H9 (cell line): ENCODE measurements around the gene VLDLR. TPM values are rescaled to one million over a fixed set of nuclear protein-coding genes. Genes with fewer than 3 reads are reported as not detected.

Experiments
- DNase-seq: peaks from one replicate; pipeline ENCODE4 v3.0.0-alpha.2; 2017
- H2AFZ ChIP-seq: one replicate; pipeline ENCODE4 v1.6.1; 2013; ENCODE audit warnings: mild to moderate bottlenecking, low read length, control low read depth, moderate library complexity
- H2AK5ac ChIP-seq: 2 replicates; pipeline ENCODE4 v1.6.1; 2013; ENCODE audit warnings: low read length, control low read depth, mixed read lengths; ENCODE audit not compliant: insufficient read length
- H2BK120ac ChIP-seq: one replicate; pipeline ENCODE4 v1.6.1; 2013; ENCODE audit warnings: low read depth, mild to moderate bottlenecking, low read length, control low read depth, inconsistent platforms; ENCODE audit not compliant: poor library complexity, severe bottlenecking
- H2BK12ac ChIP-seq: 2 replicates; pipeline ENCODE4 v1.6.1; 2013; ENCODE audit warnings: low read length, control low read depth, mixed read lengths, low read depth; ENCODE audit not compliant: insufficient read length
- H2BK15ac ChIP-seq: 2 replicates; pipeline ENCODE4 v1.6.1; 2013; ENCODE audit warnings: low read depth, low read length, control low read depth
- H2BK20ac ChIP-seq: one replicate; pipeline ENCODE4 v1.6.1; 2013; ENCODE audit warnings: low read depth, mild to moderate bottlenecking, low read length, control low read depth, inconsistent platforms; ENCODE audit not compliant: poor library complexity, severe bottlenecking
- H2BK5ac ChIP-seq: 2 replicates; pipeline ENCODE4 v1.6.1; 2013; ENCODE audit warnings: low read length, control low read depth, mixed read lengths; ENCODE audit not compliant: insufficient read length
- H3K14ac ChIP-seq: 2 replicates; pipeline ENCODE4 v1.6.1; 2013; ENCODE audit warnings: low read length, control low read depth; ENCODE audit not compliant: insufficient read depth
- H3K18ac ChIP-seq: 2 replicates; pipeline ENCODE4 v1.6.1; 2013; ENCODE audit warnings: low read depth, mild to moderate bottlenecking, mixed read lengths, low read length, control low read depth; ENCODE audit not compliant: insufficient read length
- H3K23ac ChIP-seq: 2 replicates; pipeline ENCODE4 v1.6.1; 2013; ENCODE audit warnings: low read length, control low read depth, mixed read lengths, low read depth; ENCODE audit not compliant: insufficient read length
- H3K23me2 ChIP-seq: 2 replicates; pipeline ENCODE4 v1.6.1; 2013; ENCODE audit warnings: low read depth, mild to moderate bottlenecking, mixed read lengths, low read length, control low read depth; ENCODE audit not compliant: insufficient read length, poor library complexity, severe bottlenecking
- H3K27ac ChIP-seq: 2 replicates; pipeline ENCODE4 v1.5.1; 2013; ENCODE audit warnings: low read length, control low read depth, mixed read lengths, low read depth; ENCODE audit not compliant: insufficient read length
- H3K27me3 ChIP-seq: 2 replicates; pipeline ENCODE4 v1.6.1; 2013; ENCODE audit warnings: low read length, control low read depth, inconsistent platforms; ENCODE audit not compliant: insufficient read depth
- H3K4ac ChIP-seq: 2 replicates; pipeline ENCODE4 v1.6.1; 2013; ENCODE audit warnings: low read depth, mild to moderate bottlenecking, control low read depth, inconsistent platforms, low read length, moderate library complexity
- H3K4me1 ChIP-seq: 2 replicates; pipeline ENCODE4 v1.6.1; 2013; ENCODE audit warnings: low read length, control low read depth, inconsistent platforms; ENCODE audit not compliant: insufficient read depth
- H3K4me2 ChIP-seq: 2 replicates; pipeline ENCODE4 v1.6.1; 2013; ENCODE audit warnings: low read length, control low read depth, mixed read lengths; ENCODE audit not compliant: insufficient read length, insufficient read depth
- H3K56ac ChIP-seq: 2 replicates; pipeline ENCODE4 v1.6.1; 2013; ENCODE audit warnings: low read depth, mild to moderate bottlenecking, mixed read lengths, low read length, control low read depth; ENCODE audit not compliant: insufficient read length
- H3K79me1 ChIP-seq: 2 replicates; pipeline ENCODE4 v1.6.1; 2013; ENCODE audit warnings: low read depth, mild to moderate bottlenecking, moderate library complexity, low read length, control low read depth, inconsistent platforms; ENCODE audit not compliant: insufficient read depth, poor library complexity, severe bottlenecking
- H3K79me2 ChIP-seq: 2 replicates; pipeline ENCODE4 v1.6.1; 2013; ENCODE audit warnings: low read length, control low read depth, inconsistent platforms; ENCODE audit not compliant: insufficient read depth
- H3K9ac ChIP-seq: 2 replicates; pipeline ENCODE4 v1.6.1; 2013; ENCODE audit warnings: low read length, control low read depth, mixed read lengths; ENCODE audit not compliant: insufficient read length; ENCODE audit errors: extremely low read depth
- H3K9me3 ChIP-seq: one replicate; pipeline ENCODE4 v1.6.1; 2013; ENCODE audit warnings: low read depth, low read length, inconsistent platforms; ENCODE audit not compliant: control insufficient read depth
- H3T11ph ChIP-seq: one replicate; pipeline ENCODE4 v1.6.1; 2013; ENCODE audit warnings: mild to moderate bottlenecking, low read length, control low read depth, inconsistent platforms
- H4K20me1 ChIP-seq: one replicate; pipeline ENCODE4 v1.6.1; 2013; ENCODE audit not compliant: control insufficient read depth, insufficient read length, insufficient read depth
- H4K5ac ChIP-seq: 2 replicates; pipeline ENCODE4 v1.6.1; 2013; ENCODE audit warnings: low read depth, mild to moderate bottlenecking, mixed read lengths, low read length, control low read depth; ENCODE audit not compliant: insufficient read length
- H4K8ac ChIP-seq: replicated peaks from 2 replicates; pipeline ENCODE4 v1.6.1; 2013; ENCODE audit warnings: low read length, control low read depth, mixed read lengths, low read depth; ENCODE audit not compliant: insufficient read length
- H4K91ac ChIP-seq: 2 replicates; pipeline ENCODE4 v1.6.1; 2013; ENCODE audit warnings: low read depth, mild to moderate bottlenecking, moderate library complexity, mixed read lengths, low read length, control low read depth; ENCODE audit not compliant: insufficient read length
- H3K27ac Mint-ChIP-seq, 3 experiments: 2 replicates in 2 of 3; 3 replicates in 1 of 3; pipeline ENCODE4 v1.8.0; 2020 to 2021; ENCODE audit warnings: mixed read lengths in 3 of 3, mild to moderate bottlenecking in 1 of 3, moderate library complexity in 1 of 3
- H3K27me3 Mint-ChIP-seq: 2 replicates; pipeline ENCODE4 v1.8.0; 2021; ENCODE audit warnings: low read depth, mild to moderate bottlenecking, moderate library complexity, mixed read lengths
- H3K36me3 Mint-ChIP-seq, 3 experiments: 2 replicates in 2 of 3; 3 replicates in 1 of 3; pipeline ENCODE4 v1.8.0; 2020 to 2021; ENCODE audit warnings: low read depth in 3 of 3, mixed read lengths in 3 of 3; ENCODE audit not compliant: insufficient read depth in 1 of 3
- H3K4me1 Mint-ChIP-seq, 2 experiments: 2 replicates each; pipeline ENCODE4 v1.8.0; 2020; ENCODE audit warnings: mixed read lengths in 2 of 2
- H3K4me3 Mint-ChIP-seq, 2 experiments: 2 replicates in 1 of 2; 3 replicates in 1 of 2; pipeline ENCODE4 v1.8.0; 2020 to 2021; ENCODE audit warnings: mild to moderate bottlenecking in 2 of 2, mixed read lengths in 2 of 2, moderate library complexity in 1 of 2
- H3K9me3 Mint-ChIP-seq, 2 experiments: 2 replicates in 1 of 2; 3 replicates in 1 of 2; pipeline ENCODE4 v1.8.0; 2020; ENCODE audit warnings: mild to moderate bottlenecking in 2 of 2, mixed read lengths in 2 of 2, moderate library complexity in 1 of 2
- WGBS: extraction: QIAGEN DNeasy Blood & Tissue Kit; methylation state at CpG from one replicate; pipeline ENCODE4 v1.1.7; 2013; ENCODE audit warnings: missing lambda C conversion rate, low lambda C conversion rate, mixed read lengths; ENCODE audit not compliant: insufficient read length; ENCODE audit errors: extremely low coverage; 5-methylcytosine and 5-hydroxymethylcytosine counted together
- total RNA-seq: library from RNA; stranded (reverse); gene quantifications from 2 replicates; pipeline ENCODE4 v1.2.1, GENCODE V29; 2021
- TF ChIP-seq, protein P1 (sequence below): fragments of 200-600 bp; sonication (generic); conservative IDR thresholded peaks from 3 replicates; pipeline ENCODE4 v1.8.0; 2021; ENCODE audit warnings: antibody characterized with exemption, mild to moderate bottlenecking

Gene VLDLR
- total RNA-seq, 1 experiment from 2014 or later: 19.1 TPM

- Histone ChIP-seq H3K4me2 (no peak overlapping the region), H3K23me2 (no peaks in the 10 kb centered on the region), H3K56ac (no peak overlapping the region), H3K4me1 (peaks cover 4% of the 10 kb centered on the region; the same call in 1 of the 2 replicates), H2BK120ac (no peak overlapping the region), H4K20me1 (no peaks in the 10 kb centered on the region), H3K9ac (no peak overlapping the region), H3K79me2 (no peaks in the 10 kb centered on the region), H4K91ac (no peak overlapping the region), H3K27ac (no peak overlapping the region), H2BK5ac (no peak overlapping the region), H4K5ac (no peak overlapping the region), H3K23ac (no peak overlapping the region), H2BK15ac (no peak overlapping the region), H3T11ph (no peak overlapping the region), H3K9me3 (no peaks in the 10 kb centered on the region), H3K18ac (no peak overlapping the region), H3K27me3 (no peaks in the 10 kb centered on the region), H2BK20ac (no peak overlapping the region), H3K4ac (no peak overlapping the region), H2BK12ac (no peak overlapping the region), H4K8ac (no peak overlapping the region), H2AFZ (no peak overlapping the region), H3K14ac (no peak overlapping the region), H3K79me1 (no peaks in the 10 kb centered on the region), H2AK5ac (no peak overlapping the region)
- no CpG with 5 or more reads among the region's 1 CpG for WGBS
- H3K9me3 Mint-ChIP-seq: no peaks in the 10 kb centered on the region
- TF ChIP-seq, protein P1, sequence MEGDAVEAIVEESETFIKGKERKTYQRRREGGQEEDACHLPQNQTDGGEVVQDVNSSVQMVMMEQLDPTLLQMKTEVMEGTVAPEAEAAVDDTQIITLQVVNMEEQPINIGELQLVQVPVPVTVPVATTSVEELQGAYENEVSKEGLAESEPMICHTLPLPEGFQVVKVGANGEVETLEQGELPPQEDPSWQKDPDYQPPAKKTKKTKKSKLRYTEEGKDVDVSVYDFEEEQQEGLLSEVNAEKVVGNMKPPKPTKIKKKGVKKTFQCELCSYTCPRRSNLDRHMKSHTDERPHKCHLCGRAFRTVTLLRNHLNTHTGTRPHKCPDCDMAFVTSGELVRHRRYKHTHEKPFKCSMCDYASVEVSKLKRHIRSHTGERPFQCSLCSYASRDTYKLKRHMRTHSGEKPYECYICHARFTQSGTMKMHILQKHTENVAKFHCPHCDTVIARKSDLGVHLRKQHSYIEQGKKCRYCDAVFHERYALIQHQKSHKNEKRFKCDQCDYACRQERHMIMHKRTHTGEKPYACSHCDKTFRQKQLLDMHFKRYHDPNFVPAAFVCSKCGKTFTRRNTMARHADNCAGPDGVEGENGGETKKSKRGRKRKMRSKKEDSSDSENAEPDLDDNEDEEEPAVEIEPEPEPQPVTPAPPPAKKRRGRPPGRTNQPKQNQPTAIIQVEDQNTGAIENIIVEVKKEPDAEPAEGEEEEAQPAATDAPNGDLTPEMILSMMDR: no peak
- no peaks in the 10 kb centered on the region; a peak in 1 of 7 replicates for H3K36me3 Mint-ChIP-seq
- DNase-seq: no peak
- H3K27me3 Mint-ChIP-seq: no peaks in the 10 kb centered on the region
- H3K4me1 Mint-ChIP-seq: peaks cover 9 to 16% of the 10 kb centered on the region in 2 experiments
- no peak overlapping the region for H3K27ac Mint-ChIP-seq
- H3K4me3 Mint-ChIP-seq: no peak overlapping the region
Observed at GRCh38 chr9:2681981-2682380, 60.4 kb downstream of the VLDLR start.
